Activated CD4-positive, CD25-positive, alpha-beta regulatory T cell treated with anti-CD3 and anti-CD28 coated beads, Interleukin-2, amount 50 U/mL, for 16 hours (primary cell): Measurements from ENCODE around the gene MOB2.
A peak's percentile ranks its signal among the peaks of the same experiment; 100 is the strongest.
"Not testable (repeated sequence)": the region's sequence is repeated elsewhere in the genome, so short reads cannot be mapped to it uniquely, and the experiment has no call there.

Experiments
- DNase-seq: peaks from one replicate; pipeline ENCODE4 v3.0.0-alpha.2; 2020; ENCODE audit warnings: low read depth, low spot score

Gene MOB2

DNA sequence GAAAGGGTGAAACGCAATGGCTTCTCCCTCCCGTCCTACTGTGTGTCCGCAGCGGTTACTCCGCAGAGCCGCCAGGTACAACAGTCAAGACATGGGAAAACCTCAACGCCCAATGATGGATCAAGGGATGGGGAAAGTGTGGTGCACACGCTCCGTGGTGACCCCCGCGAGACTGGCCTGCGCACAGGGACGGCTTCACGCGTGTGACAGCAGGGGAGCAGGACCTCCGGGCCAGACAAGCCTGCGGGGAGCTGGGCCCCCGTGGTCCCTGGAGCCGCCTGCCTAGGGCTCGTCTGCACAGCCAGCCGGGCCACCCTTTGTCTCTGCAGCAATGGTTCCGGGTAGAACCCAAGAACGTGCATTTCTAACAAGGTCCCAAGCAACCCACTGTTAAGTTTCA lies 31.7 kb upstream of the MOB2 start:
- DNase-seq, result no peak

DNA sequence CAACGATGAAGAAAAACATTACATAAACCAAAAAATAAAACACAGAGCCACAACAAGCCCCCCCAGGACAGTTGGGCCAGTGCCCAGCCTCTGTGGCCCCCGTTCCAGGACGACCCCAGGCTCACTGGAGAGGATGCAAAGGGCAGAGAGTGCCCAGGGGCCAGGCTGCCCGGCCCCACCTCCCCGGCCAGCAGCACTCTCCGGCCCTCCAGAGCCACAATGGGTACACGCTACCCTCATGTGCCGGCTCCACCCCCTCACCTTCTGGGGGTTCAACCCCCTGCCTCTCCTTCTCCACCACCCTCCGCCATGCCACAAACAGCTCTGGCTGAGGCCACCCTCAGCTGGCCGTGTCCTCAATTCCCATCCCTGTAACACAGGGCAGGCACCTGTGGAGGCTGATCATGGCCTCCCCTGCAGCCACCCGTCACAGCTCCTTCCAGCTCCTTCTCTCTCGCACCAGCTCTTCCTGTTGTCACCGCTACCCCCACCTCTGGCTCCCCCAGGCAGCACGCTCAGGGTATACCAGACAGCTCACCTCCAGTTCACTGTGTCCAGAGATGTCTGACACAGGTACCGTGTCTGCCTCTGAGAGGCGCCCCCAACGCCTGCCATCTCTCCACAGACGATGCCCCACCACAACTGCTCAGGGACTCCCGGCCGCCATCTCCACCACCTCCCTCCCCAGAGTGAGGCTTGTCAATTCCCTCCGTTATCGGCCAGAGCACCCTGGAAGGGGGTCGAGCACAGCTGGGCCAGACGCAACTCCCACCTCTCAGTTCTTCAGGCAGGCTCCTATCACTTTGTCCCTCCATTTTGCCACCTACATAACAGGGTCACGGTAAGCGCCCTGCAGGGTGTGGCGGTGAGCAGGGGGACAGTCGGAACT lies 30.8 kb upstream of the MOB2 start:
- DNase-seq, result no peak

- DNase-seq, result no peak
Observed at GRCh38 chr11:1516273-1517067, 29.9 kb upstream of the MOB2 start.

DNA sequence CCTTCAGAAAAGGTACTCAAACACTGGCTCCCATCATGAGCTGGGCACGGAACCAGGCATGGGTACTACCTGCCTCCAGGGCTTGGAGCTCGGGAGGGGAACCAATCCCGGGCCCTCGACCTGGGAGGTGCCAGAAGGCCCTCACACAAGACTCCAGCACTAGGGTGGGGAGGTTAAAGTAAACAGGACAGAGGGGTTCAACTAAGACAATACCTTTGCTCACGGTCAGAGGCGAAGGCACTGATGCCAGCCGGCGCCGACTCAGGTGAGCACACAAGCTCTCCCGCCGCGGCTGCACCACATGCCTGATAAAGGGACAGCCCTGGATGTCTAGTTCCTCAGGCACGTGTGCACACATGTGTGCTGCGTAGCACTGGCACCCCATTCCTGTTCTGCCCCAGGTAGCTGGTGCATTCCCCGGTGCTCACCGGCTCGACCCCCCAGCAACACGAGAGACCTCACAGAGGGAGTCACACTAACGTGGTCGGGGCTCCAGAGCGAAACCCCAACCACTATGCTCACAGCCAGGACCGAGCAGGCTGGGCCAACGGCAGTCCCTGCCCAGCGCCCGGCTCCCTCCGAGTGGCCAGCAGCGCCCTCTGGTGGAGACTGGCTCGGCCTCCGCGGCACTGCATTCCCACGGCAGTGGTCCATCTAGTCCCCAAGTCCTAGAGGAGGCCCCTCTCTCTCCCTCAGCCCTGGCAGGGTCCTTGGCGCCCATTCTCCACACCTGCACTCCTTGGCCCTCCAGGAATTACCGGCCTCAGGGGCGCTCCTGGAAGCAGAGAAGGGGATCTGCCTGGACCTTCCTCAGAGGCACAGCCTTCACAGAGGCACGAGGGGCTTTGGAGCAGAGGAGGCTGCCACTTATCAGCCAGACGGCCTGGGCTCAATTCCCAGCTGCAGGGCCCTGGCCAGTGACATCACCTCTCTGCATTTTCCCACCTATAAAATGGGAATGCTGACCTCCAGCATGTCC lies 28.8 kb upstream of the MOB2 start:
- peak; percentile 36 for DNase-seq

- no peak for DNase-seq
Observed at GRCh38 chr11:1514336-1515061, 27.9 kb upstream of the MOB2 start.

- DNase-seq, result no peak
Observed at GRCh38 chr11:1513326-1514296, 27.0 kb upstream of the MOB2 start.

GRCh38 chr11:1512531-1513258 lies 26.1 kb upstream of the MOB2 start:
- not testable (repeated sequence) for DNase-seq

DNA sequence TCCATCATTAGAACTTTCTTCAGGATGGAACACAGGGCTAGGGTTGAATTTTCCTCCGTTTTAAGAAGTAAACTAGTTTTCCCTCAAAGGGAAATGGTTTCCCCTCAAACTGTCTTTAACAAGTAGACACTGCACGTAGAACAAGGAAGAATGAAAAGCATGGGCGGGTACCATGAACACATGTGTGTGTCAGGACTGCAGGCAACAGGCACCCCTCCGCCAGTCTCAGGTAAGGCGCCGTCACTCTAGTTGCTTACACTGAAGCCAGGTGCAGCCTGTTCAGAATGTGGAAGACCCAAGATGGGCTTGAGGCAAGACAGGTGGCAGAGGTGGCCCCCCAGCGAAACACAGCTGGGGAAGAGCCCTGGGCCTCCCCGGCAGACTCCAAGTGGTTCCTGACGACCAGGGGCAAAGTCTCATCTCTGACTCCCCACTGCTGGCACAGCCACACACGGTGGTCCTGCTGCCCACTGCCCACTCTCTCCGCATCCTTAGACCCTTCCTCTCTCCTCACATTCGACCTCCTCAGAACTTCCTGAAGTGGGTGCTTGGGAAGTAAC lies 25.4 kb upstream of the MOB2 start:
- no peak for DNase-seq

DNA sequence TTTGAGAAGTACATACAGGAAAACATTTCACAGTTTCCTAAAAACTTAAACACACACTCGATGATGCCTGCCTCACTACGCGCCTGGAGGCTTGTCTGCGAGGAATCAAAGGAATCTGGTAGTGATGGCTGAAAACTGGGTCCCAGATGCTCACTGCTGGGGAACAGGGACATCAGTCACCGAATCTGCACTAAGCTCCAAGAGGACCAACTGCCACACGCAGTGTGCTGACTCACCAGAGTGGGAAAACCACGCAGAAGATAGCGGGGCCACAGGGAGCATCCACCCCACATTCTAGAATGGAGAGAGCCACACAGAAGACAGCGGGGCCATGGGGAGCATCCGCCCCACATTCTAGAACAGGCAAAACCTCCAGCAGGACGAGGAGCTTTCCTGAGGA lies 24.3 kb upstream of the MOB2 start:
- no peak for DNase-seq

DNA sequence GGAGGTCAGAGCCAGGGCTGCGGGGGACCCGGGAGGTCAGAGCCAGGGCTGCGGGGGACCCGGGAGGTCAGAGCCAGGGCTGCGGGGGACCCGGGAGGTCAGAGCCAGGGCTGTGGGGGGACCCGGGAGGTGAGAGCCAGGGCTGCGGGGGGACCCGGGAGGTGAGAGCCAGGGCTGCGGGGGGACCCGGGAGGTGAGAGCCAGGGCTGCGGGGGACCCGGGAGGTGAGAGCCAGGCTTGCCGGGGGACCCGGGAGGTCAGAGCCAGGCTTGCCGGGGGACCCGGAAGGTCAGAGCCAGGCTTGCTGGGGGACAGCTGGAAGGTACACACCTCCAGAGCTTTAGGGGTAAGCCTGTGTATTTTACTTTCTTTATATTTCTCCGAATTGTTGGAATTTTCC lies 23.8 kb upstream of the MOB2 start:
- not testable (repeated sequence) for DNase-seq

GRCh38 chr11:1509626-1510255 lies 23.2 kb upstream of the MOB2 start:
- no peak for DNase-seq

DNA sequence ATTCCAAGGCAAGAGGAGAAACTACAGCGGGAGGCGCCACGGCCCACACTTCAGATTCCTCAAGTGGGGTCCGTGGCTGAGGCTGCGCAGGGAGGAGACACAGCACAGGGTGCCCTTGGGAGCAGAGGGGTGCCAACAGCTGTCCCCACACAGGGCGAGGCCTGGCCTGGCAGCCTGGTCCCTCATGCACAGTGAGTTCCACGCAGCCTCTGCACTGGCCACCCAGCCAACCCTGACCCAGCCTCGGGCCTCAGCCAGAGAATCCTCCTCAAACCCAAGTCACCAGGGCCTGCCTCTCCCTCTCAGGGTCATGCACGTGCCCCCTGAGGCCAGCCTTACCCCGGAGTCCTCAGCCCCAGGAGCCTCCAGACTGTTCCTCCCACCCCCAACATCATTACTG lies 22.4 kb upstream of the MOB2 start:
- no peak for DNase-seq

DNA sequence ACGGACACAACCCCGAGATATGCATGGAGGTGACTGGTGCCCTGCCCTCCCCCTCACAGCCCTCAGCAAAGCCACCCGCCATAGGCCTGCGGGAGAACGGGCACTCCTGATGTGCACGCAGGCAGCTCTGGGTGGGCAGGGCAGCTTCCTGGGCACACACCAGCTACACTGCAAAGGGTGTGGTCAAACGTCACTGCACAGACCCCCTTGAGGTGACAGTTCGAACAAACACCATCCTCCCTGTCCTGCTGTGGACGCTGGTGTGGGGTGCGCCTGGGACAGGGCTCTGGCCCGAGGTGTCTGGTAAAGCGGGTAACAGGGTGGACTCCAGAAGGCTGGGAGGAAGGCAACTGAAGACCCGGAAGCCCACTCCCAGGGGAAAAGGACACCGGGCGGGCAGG lies 21.9 kb upstream of the MOB2 start:
- DNase-seq, result no peak

GRCh38 chr11:1507381-1508140 lies 21.0 kb upstream of the MOB2 start:
- DNase-seq, result no peak

- no peak for DNase-seq
Observed at GRCh38 chr11:1506981-1507380, 20.4 kb upstream of the MOB2 start.

- DNase-seq, result no peak
Observed at GRCh38 chr11:1505480-1505879, 18.9 kb upstream of the MOB2 start.

GRCh38 chr11:1504581-1505290 lies 18.2 kb upstream of the MOB2 start:
- DNase-seq, result no peak
